GM19238 (cell line): ENCODE data around the gene OR2T11.
"Not testable (repeated sequence)": the region's sequence is repeated elsewhere in the genome, so short reads cannot be mapped to it uniquely, and the experiment has no call there.

ENCODE experiments used
- DNase-seq: peaks from one replicate; pipeline ENCODE4 v3.0.0; 2011; ENCODE audit warnings: low spot score; ENCODE audit not compliant: insufficient read length

The OR2T11 gene

GRCh38 chr1:248621770-248622169 is 13.1 kb downstream of the OR2T11 start:
- DNase-seq = no peak

GRCh38 chr1:248618878-248619277 is 16.0 kb downstream of the OR2T11 start:
- DNase-seq = no peak

- no peak for DNase-seq
Observed at GRCh38 chr1:248618119-248618518, 16.8 kb downstream of the OR2T11 start.

- no peak for DNase-seq
Observed at GRCh38 chr1:248613742-248614141, 21.1 kb downstream of the OR2T11 start.

DNA sequence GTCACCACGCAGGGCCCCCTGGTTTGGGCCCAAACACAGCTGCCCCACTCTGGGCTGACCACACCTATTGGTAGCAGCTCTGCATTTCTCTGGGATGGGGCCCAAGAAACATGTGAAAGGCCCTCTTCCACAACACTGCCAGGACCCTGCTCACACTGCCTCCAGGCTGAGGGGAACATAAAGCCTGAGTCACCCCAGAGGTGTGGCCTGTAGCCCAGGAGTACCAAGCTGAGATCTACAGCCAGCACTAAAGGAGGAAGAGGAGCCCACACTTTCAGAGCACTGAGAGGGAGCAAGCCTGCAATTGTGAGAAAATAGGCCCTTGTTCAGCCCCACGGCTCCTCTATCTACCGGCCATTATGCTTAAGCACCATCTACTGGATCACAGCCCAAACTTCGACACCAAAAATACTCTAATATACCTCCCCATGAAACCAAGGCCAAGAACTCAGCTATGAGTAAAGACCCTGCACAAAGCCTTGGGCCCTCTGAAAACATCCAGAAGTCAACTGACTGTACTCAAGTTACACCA is 22.9 kb downstream of the OR2T11 start:
- DNase-seq = no peak

GRCh38 chr1:248610301-248610700 is 24.6 kb downstream of the OR2T11 start:
- no peak for DNase-seq

DNA sequence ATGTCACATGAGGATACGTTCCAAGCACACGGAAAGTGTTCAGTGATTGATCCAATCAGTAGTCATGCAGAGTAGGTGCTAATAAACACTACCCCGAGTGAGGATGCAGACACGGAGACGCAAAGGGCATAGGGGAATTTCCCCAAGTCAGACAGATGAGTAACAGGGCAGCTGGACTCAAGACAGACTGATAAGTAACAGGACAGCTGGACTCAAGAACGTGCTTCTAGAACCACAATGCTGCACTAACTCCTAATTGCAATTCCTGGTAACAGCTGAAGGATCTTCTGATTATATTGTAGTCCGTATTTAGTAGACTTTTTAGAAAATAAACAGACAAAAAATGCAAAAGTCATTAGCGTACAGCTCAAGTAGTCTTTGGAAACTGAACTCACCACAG is 35.5 kb downstream of the OR2T11 start:
- no peak for DNase-seq

- no peak for DNase-seq
Observed at GRCh38 chr1:248597589-248597988, 37.3 kb downstream of the OR2T11 start, which contains the start of gene OR2T10. Gene OR2T10, minus strand, starts transcription at chr1:248597700. Its CDS starts 3,932 bp downstream, at chr1:248593768.

- DNase-seq = no peak
Observed at GRCh38 chr1:248596615-248597014, 38.3 kb downstream of the OR2T11 start.

DNA sequence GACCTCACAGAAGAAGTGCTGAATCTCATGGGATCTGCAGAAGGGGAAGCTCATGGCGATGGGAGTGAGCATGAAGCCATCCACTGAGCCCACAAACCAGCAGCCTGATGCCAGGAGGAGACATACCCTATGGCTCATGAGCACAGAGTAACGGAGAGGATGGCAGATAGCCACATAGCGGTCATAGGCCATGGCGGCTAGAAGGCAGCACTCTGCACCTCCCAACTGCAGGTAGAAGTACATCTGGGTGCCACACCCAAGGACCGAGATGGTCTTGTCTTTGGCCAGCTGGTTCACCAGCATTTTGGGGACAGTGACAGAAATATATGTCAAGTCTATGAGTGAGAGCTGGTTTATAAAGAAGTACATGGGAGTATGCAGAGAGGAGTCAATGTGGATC is 41.7 kb downstream of the OR2T11 start:
- no peak for DNase-seq

GRCh38 chr1:248592655-248593054 is 42.2 kb downstream of the OR2T11 start:
- DNase-seq = no peak

- no peak for DNase-seq
Observed at GRCh38 chr1:248590055-248590454, 44.8 kb downstream of the OR2T11 start.

- no peak for DNase-seq
Observed at GRCh38 chr1:248589334-248589733, 45.6 kb downstream of the OR2T11 start.

GRCh38 chr1:248585266-248585665 is 49.6 kb downstream of the OR2T11 start:
- DNase-seq = no peak

- no peak for DNase-seq
Observed at GRCh38 chr1:248576260-248576980, 58.5 kb downstream of the OR2T11 start.

DNA sequence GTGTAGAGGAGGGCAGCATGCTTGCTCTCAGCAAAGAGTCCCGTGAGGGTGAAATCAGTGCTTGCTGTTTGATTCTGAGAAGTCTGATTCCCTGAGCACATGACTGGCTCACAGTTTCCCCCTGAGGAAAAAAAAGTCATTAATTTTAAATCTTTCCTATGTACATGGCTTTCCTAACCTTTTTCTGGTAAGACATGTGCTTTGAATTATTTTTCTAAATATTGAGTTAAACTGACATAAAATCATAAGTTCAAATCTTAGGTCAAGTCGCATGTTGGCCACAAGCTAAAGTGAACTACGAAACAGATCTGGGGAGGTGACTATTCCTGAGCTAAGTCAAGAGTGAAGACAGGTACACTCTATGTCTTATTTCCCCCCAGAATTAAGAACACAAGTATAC is 60.2 kb downstream of the OR2T11 start, which contains the start of gene OR2T34:
Gene OR2T34, minus strand, starts transcription at position 101 of the 400 bp plus-strand sequence. Its CDS starts 0 bp downstream, at position 101.
- DNase-seq = not testable (repeated sequence)

- not testable (repeated sequence) for DNase-seq
Observed at GRCh38 chr1:248573856-248574255, 61.0 kb downstream of the OR2T11 start.
